ENCODE results near the gene SAMD5.

DNA sequence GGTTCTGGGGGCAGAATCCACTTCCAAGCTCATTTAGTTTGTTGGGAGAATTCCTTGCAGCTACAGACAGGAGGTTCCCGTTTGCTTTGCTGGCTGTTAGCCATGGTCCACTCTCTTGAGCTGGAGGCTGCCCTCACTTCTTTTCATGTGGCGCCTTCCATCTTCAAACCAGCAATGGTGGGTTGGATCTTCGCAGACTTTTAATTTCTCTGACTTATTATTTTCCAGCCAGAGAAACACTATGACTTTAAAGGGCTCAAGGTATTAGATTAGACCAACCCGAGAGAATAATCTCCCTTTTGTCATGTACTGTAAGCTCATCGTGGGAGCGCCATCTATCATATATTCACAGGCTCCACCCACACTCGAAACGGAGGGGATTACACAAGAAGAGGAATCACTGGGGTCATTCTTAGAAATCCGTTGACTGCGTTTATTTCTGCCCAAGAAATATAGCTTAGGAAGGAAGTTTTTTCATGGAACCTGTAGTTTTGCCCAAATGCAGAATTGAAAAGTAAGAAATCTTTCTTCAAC is 38.9 kb downstream of the SAMD5 start:
- TF ChIP-seq, protein P1, sequence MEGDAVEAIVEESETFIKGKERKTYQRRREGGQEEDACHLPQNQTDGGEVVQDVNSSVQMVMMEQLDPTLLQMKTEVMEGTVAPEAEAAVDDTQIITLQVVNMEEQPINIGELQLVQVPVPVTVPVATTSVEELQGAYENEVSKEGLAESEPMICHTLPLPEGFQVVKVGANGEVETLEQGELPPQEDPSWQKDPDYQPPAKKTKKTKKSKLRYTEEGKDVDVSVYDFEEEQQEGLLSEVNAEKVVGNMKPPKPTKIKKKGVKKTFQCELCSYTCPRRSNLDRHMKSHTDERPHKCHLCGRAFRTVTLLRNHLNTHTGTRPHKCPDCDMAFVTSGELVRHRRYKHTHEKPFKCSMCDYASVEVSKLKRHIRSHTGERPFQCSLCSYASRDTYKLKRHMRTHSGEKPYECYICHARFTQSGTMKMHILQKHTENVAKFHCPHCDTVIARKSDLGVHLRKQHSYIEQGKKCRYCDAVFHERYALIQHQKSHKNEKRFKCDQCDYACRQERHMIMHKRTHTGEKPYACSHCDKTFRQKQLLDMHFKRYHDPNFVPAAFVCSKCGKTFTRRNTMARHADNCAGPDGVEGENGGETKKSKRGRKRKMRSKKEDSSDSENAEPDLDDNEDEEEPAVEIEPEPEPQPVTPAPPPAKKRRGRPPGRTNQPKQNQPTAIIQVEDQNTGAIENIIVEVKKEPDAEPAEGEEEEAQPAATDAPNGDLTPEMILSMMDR (IDR thresholded peaks at IDR 0.05): no peak
- TF ChIP-seq POLR2A (IDR thresholded peaks at IDR 0.05) (no peak), EP300 (IDR thresholded peaks at IDR 0.05) (no peak)
